H1 (cell line): ENCODE data around the gene LONRF2. TPM values are rescaled to one million over a fixed set of nuclear protein-coding genes. Genes with fewer than 3 reads are reported as not detected.

ENCODE experiments used
- JUN ChIP-seq: IDR thresholded peaks from 2 replicates; pipeline ENCODE4 v1.6.1; 2011; ENCODE audit warnings: low read depth, mild to moderate bottlenecking, improper control_type of control experiment, low read length
- MAFK ChIP-seq: IDR thresholded peaks from 2 replicates; pipeline ENCODE4 v1.6.1; 2012; ENCODE audit warnings: low read depth, mild to moderate bottlenecking, improper control_type of control experiment, low read length
- NRF1 ChIP-seq: IDR thresholded peaks from 2 replicates; pipeline ENCODE4 v1.6.1; 2011; ENCODE audit warnings: mild to moderate bottlenecking, low read depth, low read length, improper control_type of control experiment
- RBBP5 ChIP-seq: IDR thresholded peaks from 2 replicates; pipeline ENCODE4 v1.7.1; 2012; ENCODE audit warnings: low read depth, mild to moderate bottlenecking, inconsistent platforms, low read length, moderate library complexity, borderline replicate concordance
- SIN3A ChIP-seq, 2 experiments: IDR thresholded peaks in 1 of 2; conservative IDR thresholded peaks in 1 of 2; 2 replicates each; pipeline ENCODE4 v1.6.1; 2011 to 2012; ENCODE audit warnings: low read length in 2 of 2, improper control_type of control experiment in 1 of 2, low read depth in 1 of 2, mild to moderate bottlenecking in 1 of 2
- SIRT6 ChIP-seq: IDR thresholded peaks from one replicate; pipeline ENCODE4 v1.7.1; 2012; ENCODE audit warnings: low read length, inconsistent platforms
- polyA plus RNA-seq, 7 experiments: library from polyadenylated mRNA; depleted of rRNA in 3 of 7; stranded (reverse) in 5 of 7; unstranded in 2 of 7; fragments of >200 nt in 5 of 7; fragments of 200-250 nt in 2 of 7; gene quantifications; 1 replicate in 5 of 7; 2 replicates in 1 of 7; 4 replicates in 1 of 7; pipeline versions ENCODE4 v1.2.1 to v1.2.3, GENCODE V29; 2011 to 2013; ENCODE audit warnings: missing spikeins in 2 of 7, mixed read lengths in 2 of 7
- total RNA-seq: library from RNA; stranded (reverse); fragmentation: NEBNext Ultra II Directional; extraction: Animal tissue kit (Norgen Biotek cat#: 25700); gene quantifications from 2 replicates; pipeline ENCODE4 v1.2.1, GENCODE V29; 2021
- TF ChIP-seq, protein P1 (sequence below): IDR thresholded peaks from 2 replicates; pipeline ENCODE4 v1.6.1; 2011; ENCODE audit warnings: low read depth, mild to moderate bottlenecking, low read length; ENCODE audit not compliant: insufficient read depth

The LONRF2 gene
- total and polyA plus RNA-seq, 2 of the 8 experiments (the other 6 are each of a cell fraction or from before 2014, with no cell fraction given), result 0.24 to 0.74 TPM

DNA sequence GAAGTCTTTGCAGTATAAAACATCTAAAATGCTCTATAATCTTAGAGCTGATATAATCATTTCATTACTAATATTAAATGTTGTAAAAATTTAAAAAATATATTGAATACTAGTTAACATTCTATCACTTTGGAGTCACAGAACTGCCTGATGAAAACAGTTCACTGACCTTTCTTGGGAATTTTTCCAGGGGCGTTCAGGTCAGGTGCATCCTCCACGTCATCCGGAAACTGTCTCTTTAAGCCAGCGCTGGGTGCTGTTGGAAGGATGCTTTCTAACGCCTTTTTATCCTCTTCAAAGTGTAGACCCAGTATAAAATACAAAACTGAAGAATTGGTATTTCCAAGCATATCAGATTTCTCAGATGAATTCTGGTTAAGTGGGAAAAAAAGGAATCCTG lies 22.8 kb downstream of the LONRF2 start (continued):
- TF ChIP-seq, protein P1, sequence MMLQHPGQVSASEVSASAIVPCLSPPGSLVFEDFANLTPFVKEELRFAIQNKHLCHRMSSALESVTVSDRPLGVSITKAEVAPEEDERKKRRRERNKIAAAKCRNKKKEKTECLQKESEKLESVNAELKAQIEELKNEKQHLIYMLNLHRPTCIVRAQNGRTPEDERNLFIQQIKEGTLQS, result no peak
- no peak for TF ChIP-seq JUN
- TF ChIP-seq SIN3A (conservative IDR thresholded peaks at IDR 0.05 in 1 of 2, IDR thresholded peaks at IDR 0.05 in 1 of 2; ENCODE audit: low read depth in 1 of 2, low read length in 2 of 2), result no peak
- no peak for TF ChIP-seq NRF1
- no peak for TF ChIP-seq MAFK
- TF ChIP-seq RBBP5, result no peak
- no peak for TF ChIP-seq SIRT6
